Measurements from ENCODE around the gene PLXNA4. TPM values are rescaled to one million over a fixed set of nuclear protein-coding genes. Genes with fewer than 3 reads are reported as not detected.
"Not testable (repeated sequence)": the region's sequence is repeated elsewhere in the genome, so short reads cannot be mapped to it uniquely, and the experiment has no call there.

Gene PLXNA4
- total RNA-seq, 1 experiment from 2014 or later = not detected

DNA sequence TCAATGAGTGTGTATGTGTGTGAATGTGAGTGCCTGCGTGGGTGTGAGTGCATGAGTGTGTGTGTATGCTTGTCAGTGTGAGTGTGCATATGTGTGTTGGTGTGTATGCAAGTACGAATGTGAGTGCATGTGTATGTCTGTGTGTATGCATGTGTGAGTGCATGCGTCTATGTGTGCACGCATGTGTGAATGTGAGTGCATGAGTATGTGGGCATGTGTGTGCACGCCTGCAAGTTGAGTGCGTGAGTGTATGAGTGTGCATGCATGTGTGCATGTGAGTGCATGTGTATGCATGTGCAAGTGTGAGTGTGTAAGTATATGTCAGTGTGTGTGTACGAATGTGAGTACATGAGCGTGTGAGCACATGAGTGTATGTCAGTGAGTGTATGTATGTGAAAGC is 399.6 kb downstream of the PLXNA4 start:
- H3K4me1 Mint-ChIP-seq (ENCODE audit: insufficient read depth, unreplicated experiment) = no peaks in the 10 kb centered on the region
- H3K27me3 Mint-ChIP-seq (ENCODE audit: insufficient read depth, unreplicated experiment) = no peaks in the 10 kb centered on the region
- no peaks in the 10 kb centered on the region for H3K9me3 Mint-ChIP-seq (ENCODE audit: unreplicated experiment)
- DNase-seq (ENCODE audit: unreplicated experiment) = no peak
- ChIA-PET POLR2A (interaction anchor here (0.6 kb wide), 1 partner anchor 637 kb away, joined by 3 read pairs; no protein-coding TSS in a partner anchor), CTCF (no interaction called here)
- H3K27ac Mint-ChIP-seq (ENCODE audit: low read depth, unreplicated experiment) = no peak overlapping the region
- intact Hi-C loops (cut with micrococcal nuclease) = no loop called here
- no peak overlapping the region for H3K4me3 Mint-ChIP-seq (ENCODE audit: unreplicated experiment)
- H3K36me3 Mint-ChIP-seq (ENCODE audit: insufficient read depth, unreplicated experiment) = no peaks in the 10 kb centered on the region
- BruUV-seq (replicated peaks) = no TSS peak
- TF ChIP-seq, protein P1, sequence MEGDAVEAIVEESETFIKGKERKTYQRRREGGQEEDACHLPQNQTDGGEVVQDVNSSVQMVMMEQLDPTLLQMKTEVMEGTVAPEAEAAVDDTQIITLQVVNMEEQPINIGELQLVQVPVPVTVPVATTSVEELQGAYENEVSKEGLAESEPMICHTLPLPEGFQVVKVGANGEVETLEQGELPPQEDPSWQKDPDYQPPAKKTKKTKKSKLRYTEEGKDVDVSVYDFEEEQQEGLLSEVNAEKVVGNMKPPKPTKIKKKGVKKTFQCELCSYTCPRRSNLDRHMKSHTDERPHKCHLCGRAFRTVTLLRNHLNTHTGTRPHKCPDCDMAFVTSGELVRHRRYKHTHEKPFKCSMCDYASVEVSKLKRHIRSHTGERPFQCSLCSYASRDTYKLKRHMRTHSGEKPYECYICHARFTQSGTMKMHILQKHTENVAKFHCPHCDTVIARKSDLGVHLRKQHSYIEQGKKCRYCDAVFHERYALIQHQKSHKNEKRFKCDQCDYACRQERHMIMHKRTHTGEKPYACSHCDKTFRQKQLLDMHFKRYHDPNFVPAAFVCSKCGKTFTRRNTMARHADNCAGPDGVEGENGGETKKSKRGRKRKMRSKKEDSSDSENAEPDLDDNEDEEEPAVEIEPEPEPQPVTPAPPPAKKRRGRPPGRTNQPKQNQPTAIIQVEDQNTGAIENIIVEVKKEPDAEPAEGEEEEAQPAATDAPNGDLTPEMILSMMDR (IDR thresholded peaks at IDR 0.05; ENCODE audit: unreplicated experiment) = no peak

GRCh38 chr7:132171130-132171576 is 405.1 kb downstream of the PLXNA4 start:
- DNase-seq (ENCODE audit: unreplicated experiment) = no peak
- no TSS peak for BruUV-seq (replicated peaks)
- TF ChIP-seq, protein P1 (IDR thresholded peaks at IDR 0.05; ENCODE audit: unreplicated experiment) = no peak
- Mint-ChIP-seq H3K36me3 (ENCODE audit: insufficient read depth, unreplicated experiment) (no peaks in the 10 kb centered on the region), H3K4me1 (ENCODE audit: insufficient read depth, unreplicated experiment) (no peaks in the 10 kb centered on the region), H3K9me3 (ENCODE audit: unreplicated experiment) (peaks cover 6% of the 10 kb centered on the region), H3K4me3 (ENCODE audit: unreplicated experiment) (no peak overlapping the region), H3K27me3 (ENCODE audit: insufficient read depth, unreplicated experiment) (no peaks in the 10 kb centered on the region), H3K27ac (ENCODE audit: low read depth, unreplicated experiment) (no peak overlapping the region)
- ChIA-PET POLR2A (no interaction called here), CTCF (interaction anchor here (0.6 to 0.9 kb wide), 2 partner anchors 80 to 789 kb away, joined by 3 to 5 read pairs; no protein-coding TSS in a partner anchor)
- intact Hi-C loops (cut with micrococcal nuclease) = no loop called here

GRCh38 chr7:132169730-132170129 is 406.5 kb downstream of the PLXNA4 start:
- POLR2A ChIA-PET = no interaction called here
- Mint-ChIP-seq H3K27ac (ENCODE audit: low read depth, unreplicated experiment) (no peak overlapping the region), H3K4me1 (ENCODE audit: insufficient read depth, unreplicated experiment) (no peaks in the 10 kb centered on the region), H3K4me3 (ENCODE audit: unreplicated experiment) (no peak overlapping the region), H3K27me3 (ENCODE audit: insufficient read depth, unreplicated experiment) (no peaks in the 10 kb centered on the region), H3K9me3 (ENCODE audit: unreplicated experiment) (peaks cover 6% of the 10 kb centered on the region), H3K36me3 (ENCODE audit: insufficient read depth, unreplicated experiment) (no peaks in the 10 kb centered on the region)
- DNase-seq (ENCODE audit: unreplicated experiment) = no peak
- no TSS peak for BruUV-seq (replicated peaks)
- TF ChIP-seq, protein P1 (IDR thresholded peaks at IDR 0.05; ENCODE audit: unreplicated experiment) = no peak
- intact Hi-C loops (cut with micrococcal nuclease) = no loop called here
- CTCF ChIA-PET = interaction anchor here (0.7 kb wide), 1 partner anchor 1958 kb away, joined by 3 read pairs; no protein-coding TSS in a partner anchor

GRCh38 chr7:132168239-132168638 is 408.0 kb downstream of the PLXNA4 start:
- ChIA-PET POLR2A (no interaction called here), CTCF (interaction anchor here (0.6 kb wide), 1 partner anchor 303 kb away, joined by 3 read pairs; no protein-coding TSS in a partner anchor)
- Mint-ChIP-seq H3K36me3 (ENCODE audit: insufficient read depth, unreplicated experiment) (no peaks in the 10 kb centered on the region), H3K27me3 (ENCODE audit: insufficient read depth, unreplicated experiment) (no peaks in the 10 kb centered on the region), H3K9me3 (ENCODE audit: unreplicated experiment) (peaks cover 6% of the 10 kb centered on the region), H3K4me1 (ENCODE audit: insufficient read depth, unreplicated experiment) (no peaks in the 10 kb centered on the region), H3K4me3 (ENCODE audit: unreplicated experiment) (no peak overlapping the region), H3K27ac (ENCODE audit: low read depth, unreplicated experiment) (no peak overlapping the region)
- TF ChIP-seq, protein P1 (IDR thresholded peaks at IDR 0.05; ENCODE audit: unreplicated experiment) = no peak
- BruUV-seq (replicated peaks) = no TSS peak
- intact Hi-C loops (cut with micrococcal nuclease) = no loop called here
- no peak for DNase-seq (ENCODE audit: unreplicated experiment)

GRCh38 chr7:132165695-132166094 is 410.6 kb downstream of the PLXNA4 start:
- intact Hi-C loops (cut with micrococcal nuclease); H3K27me3 Mint-ChIP-seq (ENCODE audit: insufficient read depth, unreplicated experiment); H3K27ac Mint-ChIP-seq (ENCODE audit: low read depth, unreplicated experiment); DNase-seq (ENCODE audit: unreplicated experiment); H3K4me1 Mint-ChIP-seq (ENCODE audit: insufficient read depth, unreplicated experiment); BruUV-seq (replicated peaks); H3K9me3 Mint-ChIP-seq (ENCODE audit: unreplicated experiment); POLR2A ChIA-PET; H3K4me3 Mint-ChIP-seq (ENCODE audit: unreplicated experiment); H3K36me3 Mint-ChIP-seq (ENCODE audit: insufficient read depth, unreplicated experiment): not testable (repeated sequence)
- CTCF ChIA-PET = interaction anchor here (0.7 to 1.6 kb wide), 2 partner anchors 221 to 242 kb away, joined by 4 to 6 read pairs; no protein-coding TSS in a partner anchor
